WTC11 (cell line): ENCODE data around the gene ARSJ. TPM values are rescaled to one million over a fixed set of nuclear protein-coding genes. Genes with fewer than 3 reads are reported as not detected.
A peak's percentile ranks its signal among the peaks of the same experiment; 100 is the strongest.

Experiments used
- ATAC-seq: fragments of 200-7000 bp; cut with Tn5 transposase; 2 replicates; pipeline ENCODE4 v1.10.0; 2021; ENCODE audit warnings: mild to moderate bottlenecking, moderate library complexity
- CTCF ChIA-PET: fragments of 300-600 bp; sonication (Branson Sonifier 250); formaldehyde crosslinking; loops from one replicate; lab custom pipeline; 2021; ENCODE audit warnings: antibody characterized with exemption; lab: Charles Lee
- POLR2A ChIA-PET: fragments of 350-600 bp; sonication (Branson Sonifier 250); formaldehyde crosslinking; loops from one replicate; lab custom pipeline; 2021; ENCODE audit warnings: antibody characterized with exemption; lab: Charles Lee
- DNase-seq: peaks from one replicate; pipeline ENCODE4 v3.0.0; 2021; ENCODE audit warnings: low spot score
- H3K27ac Mint-ChIP-seq: 2 replicates; pipeline ENCODE4 v1.8.0; 2021; ENCODE audit warnings: mixed read lengths
- H3K27me3 Mint-ChIP-seq: 2 replicates; pipeline ENCODE4 v1.8.0; 2021; ENCODE audit warnings: low read depth, mild to moderate bottlenecking, moderate library complexity, mixed read lengths
- H3K36me3 Mint-ChIP-seq: 2 replicates; pipeline ENCODE4 v1.8.0; 2021; ENCODE audit warnings: mixed read lengths
- H3K4me1 Mint-ChIP-seq: 2 replicates; pipeline ENCODE4 v1.8.0; 2022; ENCODE audit warnings: mixed read lengths
- H3K4me3 Mint-ChIP-seq: 2 replicates; pipeline ENCODE4 v1.8.0; 2021; ENCODE audit warnings: mild to moderate bottlenecking, moderate library complexity, mixed read lengths
- H3K9me3 Mint-ChIP-seq: 2 replicates; pipeline ENCODE4 v1.8.0; 2021; ENCODE audit warnings: mixed read lengths
- EMX1 ChIP-seq: fragments of 250-450 bp; sonication (Bioruptor Pico); IDR thresholded peaks from 2 replicates; pipeline ENCODE4 v1.8.0; 2021; ENCODE audit warnings: mild to moderate bottlenecking
- ESRRA ChIP-seq: sonication (generic); formaldehyde crosslinking; IDR thresholded peaks from 2 replicates; pipeline ENCODE4 v1.8.1; 2022; ENCODE audit warnings: mild to moderate bottlenecking, missing genetic modification reagents, borderline replicate concordance
- FOXJ3 ChIP-seq: sonication (generic); formaldehyde crosslinking; IDR thresholded peaks from 2 replicates; pipeline ENCODE4 v1.9.0; 2021; ENCODE audit warnings: missing genetic modification reagents, mild to moderate bottlenecking, borderline replicate concordance
- GABPB1 ChIP-seq: sonication (generic); formaldehyde crosslinking; IDR thresholded peaks from 2 replicates; pipeline ENCODE4 v1.8.1; 2023; ENCODE audit warnings: mild to moderate bottlenecking, missing genetic modification reagents
- HMGA2 ChIP-seq: fragments of 250-450 bp; sonication (Bioruptor Pico); IDR thresholded peaks from 2 replicates; pipeline ENCODE4 v1.4.0; 2021; ENCODE audit warnings: mild to moderate bottlenecking, moderate library complexity
- RORB ChIP-seq: fragments of 250-450 bp; sonication (Bioruptor Pico); IDR thresholded peaks from 2 replicates; pipeline ENCODE4 v1.9.0; 2021; ENCODE audit warnings: mild to moderate bottlenecking
- SMAD4 ChIP-seq: sonication (generic); formaldehyde crosslinking; IDR thresholded peaks from 2 replicates; pipeline ENCODE4 v1.8.0; 2022; ENCODE audit warnings: mild to moderate bottlenecking, missing genetic modification reagents
- SOX15 ChIP-seq: fragments of 250-450 bp; sonication (Bioruptor Pico); IDR thresholded peaks from 2 replicates; pipeline ENCODE4 v1.9.0; 2021; ENCODE audit warnings: mild to moderate bottlenecking
- SP1 ChIP-seq: sonication (generic); formaldehyde crosslinking; conservative IDR thresholded peaks from 2 replicates; pipeline ENCODE4 v1.8.1; 2022; ENCODE audit warnings: missing genetic modification reagents
- ZNF121 ChIP-seq: sonication (generic); formaldehyde crosslinking; IDR thresholded peaks from 2 replicates; pipeline ENCODE4 v1.8.0; 2023; ENCODE audit warnings: missing genetic modification reagents
- total RNA-seq: library from RNA; stranded (reverse); gene quantifications from 3 replicates; pipeline ENCODE4 v1.2.3, GENCODE V29; 2021
- TF ChIP-seq, protein P1 (sequence below): sonication (generic); formaldehyde crosslinking; IDR thresholded peaks from 2 replicates; pipeline ENCODE4 v1.8.1; 2023; ENCODE audit warnings: mild to moderate bottlenecking, missing genetic modification reagents
- TF ChIP-seq, protein P2 (sequence below): fragments of 250-450 bp; sonication (Bioruptor Pico); IDR thresholded peaks from 2 replicates; pipeline ENCODE4 v2.1.2; 2022; ENCODE audit warnings: mild to moderate bottlenecking, moderate library complexity
- TF ChIP-seq, protein P3 (sequence below): sonication (generic); formaldehyde crosslinking; IDR thresholded peaks from 2 replicates; pipeline ENCODE4 v1.8.1; 2023; ENCODE audit warnings: mild to moderate bottlenecking, missing genetic modification reagents
- TF ChIP-seq, protein P4 (sequence below): sonication (generic); formaldehyde crosslinking; IDR thresholded peaks from 2 replicates; pipeline ENCODE4 v1.8.1; 2023; ENCODE audit warnings: mild to moderate bottlenecking, missing genetic modification reagents, moderate library complexity
- TF ChIP-seq, protein P5 (sequence below): sonication (generic); formaldehyde crosslinking; IDR thresholded peaks from 2 replicates; pipeline ENCODE4 v1.8.0; 2023; ENCODE audit warnings: missing genetic modification reagents
- TF ChIP-seq, protein P6 (sequence below): fragments of 250-450 bp; sonication (Bioruptor Pico); IDR thresholded peaks from 2 replicates; pipeline ENCODE4 v1.9.0; 2021; ENCODE audit warnings: moderate library complexity, mild to moderate bottlenecking, inconsistent platforms, borderline replicate concordance
- TF ChIP-seq, protein P7 (sequence below): sonication (generic); formaldehyde crosslinking; IDR thresholded peaks from 2 replicates; pipeline ENCODE4 v1.8.0; 2022; ENCODE audit warnings: mild to moderate bottlenecking, missing genetic modification reagents

ARSJ gene
- total RNA-seq, 1 experiment from 2014 or later = 6.6 TPM

DNA sequence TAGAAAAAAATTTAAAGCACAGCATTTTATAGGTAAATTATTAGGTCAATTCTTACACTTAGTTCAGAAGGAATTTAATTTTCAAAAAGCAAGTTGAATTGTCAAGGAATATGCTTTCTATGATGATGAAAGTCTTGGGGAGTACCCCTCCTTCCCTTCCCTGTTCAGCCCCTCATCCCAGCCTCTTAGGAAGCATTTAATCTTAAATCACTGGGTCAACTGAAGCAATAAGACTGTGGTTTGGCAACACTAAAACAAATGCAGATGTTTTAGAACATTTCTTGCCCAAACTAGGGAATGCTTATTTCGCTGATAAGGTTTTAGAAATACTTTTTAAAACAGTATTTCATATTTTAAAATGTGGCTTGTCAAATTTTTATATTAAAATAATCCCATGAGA, 19.1 kb upstream of the ARSJ start:
- TF ChIP-seq, protein P1, sequence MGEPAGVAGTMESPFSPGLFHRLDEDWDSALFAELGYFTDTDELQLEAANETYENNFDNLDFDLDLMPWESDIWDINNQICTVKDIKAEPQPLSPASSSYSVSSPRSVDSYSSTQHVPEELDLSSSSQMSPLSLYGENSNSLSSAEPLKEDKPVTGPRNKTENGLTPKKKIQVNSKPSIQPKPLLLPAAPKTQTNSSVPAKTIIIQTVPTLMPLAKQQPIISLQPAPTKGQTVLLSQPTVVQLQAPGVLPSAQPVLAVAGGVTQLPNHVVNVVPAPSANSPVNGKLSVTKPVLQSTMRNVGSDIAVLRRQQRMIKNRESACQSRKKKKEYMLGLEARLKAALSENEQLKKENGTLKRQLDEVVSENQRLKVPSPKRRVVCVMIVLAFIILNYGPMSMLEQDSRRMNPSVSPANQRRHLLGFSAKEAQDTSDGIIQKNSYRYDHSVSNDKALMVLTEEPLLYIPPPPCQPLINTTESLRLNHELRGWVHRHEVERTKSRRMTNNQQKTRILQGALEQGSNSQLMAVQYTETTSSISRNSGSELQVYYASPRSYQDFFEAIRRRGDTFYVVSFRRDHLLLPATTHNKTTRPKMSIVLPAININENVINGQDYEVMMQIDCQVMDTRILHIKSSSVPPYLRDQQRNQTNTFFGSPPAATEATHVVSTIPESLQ (CRISPR knock-in tag) = no peak
- TF ChIP-seq RORB (CRISPR knock-in tag) (no peak), HMGA2 (CRISPR knock-in tag) (no peak), SP1 (CRISPR knock-in tag) (no peak), SMAD4 (no peak), GABPB1 (CRISPR knock-in tag) (no peak), FOXJ3 (CRISPR knock-in tag) (no peak), ZNF121 (no peak)
- TF ChIP-seq, protein P2, sequence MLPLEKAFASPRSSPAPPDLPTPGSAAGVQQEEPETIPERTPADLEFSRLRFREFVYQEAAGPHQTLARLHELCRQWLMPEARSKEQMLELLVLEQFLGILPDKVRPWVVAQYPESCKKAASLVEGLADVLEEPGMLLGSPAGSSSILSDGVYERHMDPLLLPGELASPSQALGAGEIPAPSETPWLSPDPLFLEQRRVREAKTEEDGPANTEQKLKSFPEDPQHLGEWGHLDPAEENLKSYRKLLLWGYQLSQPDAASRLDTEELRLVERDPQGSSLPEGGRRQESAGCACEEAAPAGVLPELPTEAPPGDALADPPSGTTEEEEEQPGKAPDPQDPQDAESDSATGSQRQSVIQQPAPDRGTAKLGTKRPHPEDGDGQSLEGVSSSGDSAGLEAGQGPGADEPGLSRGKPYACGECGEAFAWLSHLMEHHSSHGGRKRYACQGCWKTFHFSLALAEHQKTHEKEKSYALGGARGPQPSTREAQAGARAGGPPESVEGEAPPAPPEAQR (CRISPR knock-in tag) = no peak
- TF ChIP-seq, protein P3, sequence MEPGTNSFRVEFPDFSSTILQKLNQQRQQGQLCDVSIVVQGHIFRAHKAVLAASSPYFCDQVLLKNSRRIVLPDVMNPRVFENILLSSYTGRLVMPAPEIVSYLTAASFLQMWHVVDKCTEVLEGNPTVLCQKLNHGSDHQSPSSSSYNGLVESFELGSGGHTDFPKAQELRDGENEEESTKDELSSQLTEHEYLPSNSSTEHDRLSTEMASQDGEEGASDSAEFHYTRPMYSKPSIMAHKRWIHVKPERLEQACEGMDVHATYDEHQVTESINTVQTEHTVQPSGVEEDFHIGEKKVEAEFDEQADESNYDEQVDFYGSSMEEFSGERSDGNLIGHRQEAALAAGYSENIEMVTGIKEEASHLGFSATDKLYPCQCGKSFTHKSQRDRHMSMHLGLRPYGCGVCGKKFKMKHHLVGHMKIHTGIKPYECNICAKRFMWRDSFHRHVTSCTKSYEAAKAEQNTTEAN (CRISPR knock-in tag) = no peak
- TF ChIP-seq, protein P4, sequence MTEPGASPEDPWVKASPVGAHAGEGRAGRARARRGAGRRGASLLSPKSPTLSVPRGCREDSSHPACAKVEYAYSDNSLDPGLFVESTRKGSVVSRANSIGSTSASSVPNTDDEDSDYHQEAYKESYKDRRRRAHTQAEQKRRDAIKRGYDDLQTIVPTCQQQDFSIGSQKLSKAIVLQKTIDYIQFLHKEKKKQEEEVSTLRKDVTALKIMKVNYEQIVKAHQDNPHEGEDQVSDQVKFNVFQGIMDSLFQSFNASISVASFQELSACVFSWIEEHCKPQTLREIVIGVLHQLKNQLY (CRISPR knock-in tag) = no peak
- TF ChIP-seq, all 79 proteins: peak for 0
- DNase-seq (no peak), ATAC-seq (no peak)
- Mint-ChIP-seq H3K4me3 (no peak overlapping the region), H3K27ac (no peak overlapping the region), H3K4me1 (peaks cover 24% of the 10 kb centered on the region), H3K27me3 (no peaks in the 10 kb centered on the region), H3K9me3 (no peaks in the 10 kb centered on the region), H3K36me3 (no peaks in the 10 kb centered on the region)
- ChIA-PET CTCF (no interaction called here), POLR2A (no interaction called here)

DNA sequence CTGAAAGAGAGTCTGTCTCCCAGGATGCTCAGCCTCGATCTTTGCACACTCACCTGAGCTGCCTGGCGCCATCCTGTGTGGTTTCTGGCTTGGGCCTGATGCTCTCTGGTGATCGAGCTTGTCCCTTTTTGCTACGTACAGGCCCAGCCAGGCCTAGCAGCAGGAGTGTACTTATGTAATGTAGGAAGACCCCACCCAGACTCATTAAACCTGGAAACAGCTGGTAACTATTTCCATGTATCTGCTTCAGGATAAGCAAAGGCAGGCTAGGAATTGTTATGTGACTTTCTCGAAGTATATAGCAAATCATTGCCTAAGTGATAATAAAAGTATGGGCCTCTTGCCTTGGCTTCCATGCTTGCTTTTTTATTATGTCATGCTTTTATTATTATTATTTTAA, 18.6 kb upstream of the ARSJ start:
- ChIA-PET CTCF (no interaction called here), POLR2A (interaction anchor here (1.0 kb wide), 1 partner anchor 24 kb away, joined by 3 read pairs; no protein-coding TSS in a partner anchor)
- peaks cover 24% of the 10 kb centered on the region for H3K4me1 Mint-ChIP-seq
- TF ChIP-seq SOX15 (CRISPR knock-in tag) = no peak
- TF ChIP-seq, protein P4 (CRISPR knock-in tag) = no peak
- H3K4me3 Mint-ChIP-seq = no peak overlapping the region
- H3K9me3 Mint-ChIP-seq = no peaks in the 10 kb centered on the region
- no peaks in the 10 kb centered on the region for H3K27me3 Mint-ChIP-seq
- ATAC-seq (peak; percentile 65), DNase-seq (no peak)
- H3K36me3 Mint-ChIP-seq = no peaks in the 10 kb centered on the region
- peak overlapping the region; percentile 21; the same call in 1 of the 2 replicates for H3K27ac Mint-ChIP-seq

DNA sequence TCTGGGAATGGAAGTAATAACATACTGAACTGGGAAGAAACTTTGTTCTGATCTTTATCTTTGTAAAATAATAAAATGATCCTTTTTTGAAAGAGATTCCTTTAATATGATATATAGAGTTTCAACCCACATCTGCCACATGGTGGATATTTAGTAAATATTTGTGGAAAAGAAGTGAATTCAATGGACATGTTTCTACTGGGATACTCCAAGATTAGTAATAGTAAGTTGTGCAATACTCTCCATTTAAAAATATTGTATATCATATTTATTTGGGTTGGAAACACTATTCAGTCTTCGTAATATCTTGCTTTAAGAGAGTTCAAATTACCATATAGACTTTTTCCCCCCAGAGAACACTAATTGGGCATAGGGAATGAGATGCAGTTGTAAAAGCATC, 17.8 kb upstream of the ARSJ start:
- no peak for ATAC-seq
- H3K4me1 Mint-ChIP-seq = peaks cover 20% of the 10 kb centered on the region
- ChIA-PET CTCF (no interaction called here), POLR2A (interaction anchor here (1.0 kb wide), 1 partner anchor 24 kb away, joined by 3 read pairs; no protein-coding TSS in a partner anchor)
- H3K27ac Mint-ChIP-seq = no peak overlapping the region
- no peak for DNase-seq
- no peaks in the 10 kb centered on the region for H3K36me3 Mint-ChIP-seq
- TF ChIP-seq, protein P5, sequence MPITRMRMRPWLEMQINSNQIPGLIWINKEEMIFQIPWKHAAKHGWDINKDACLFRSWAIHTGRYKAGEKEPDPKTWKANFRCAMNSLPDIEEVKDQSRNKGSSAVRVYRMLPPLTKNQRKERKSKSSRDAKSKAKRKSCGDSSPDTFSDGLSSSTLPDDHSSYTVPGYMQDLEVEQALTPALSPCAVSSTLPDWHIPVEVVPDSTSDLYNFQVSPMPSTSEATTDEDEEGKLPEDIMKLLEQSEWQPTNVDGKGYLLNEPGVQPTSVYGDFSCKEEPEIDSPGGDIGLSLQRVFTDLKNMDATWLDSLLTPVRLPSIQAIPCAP (CRISPR knock-in tag) = no peak
- TF ChIP-seq, protein P4 (CRISPR knock-in tag) = no peak
- TF ChIP-seq EMX1 = no peak
- TF ChIP-seq, protein P6, sequence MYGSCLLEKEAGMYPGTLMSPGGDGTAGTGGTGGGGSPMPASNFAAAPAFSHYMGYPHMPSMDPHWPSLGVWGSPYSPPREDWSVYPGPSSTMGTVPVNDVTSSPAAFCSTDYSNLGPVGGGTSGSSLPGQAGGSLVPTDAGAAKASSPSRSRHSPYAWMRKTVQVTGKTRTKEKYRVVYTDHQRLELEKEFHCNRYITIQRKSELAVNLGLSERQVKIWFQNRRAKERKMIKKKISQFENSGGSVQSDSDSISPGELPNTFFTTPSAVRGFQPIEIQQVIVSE = no peak
- TF ChIP-seq, protein P7, sequence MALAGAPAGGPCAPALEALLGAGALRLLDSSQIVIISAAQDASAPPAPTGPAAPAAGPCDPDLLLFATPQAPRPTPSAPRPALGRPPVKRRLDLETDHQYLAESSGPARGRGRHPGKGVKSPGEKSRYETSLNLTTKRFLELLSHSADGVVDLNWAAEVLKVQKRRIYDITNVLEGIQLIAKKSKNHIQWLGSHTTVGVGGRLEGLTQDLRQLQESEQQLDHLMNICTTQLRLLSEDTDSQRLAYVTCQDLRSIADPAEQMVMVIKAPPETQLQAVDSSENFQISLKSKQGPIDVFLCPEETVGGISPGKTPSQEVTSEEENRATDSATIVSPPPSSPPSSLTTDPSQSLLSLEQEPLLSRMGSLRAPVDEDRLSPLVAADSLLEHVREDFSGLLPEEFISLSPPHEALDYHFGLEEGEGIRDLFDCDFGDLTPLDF (CRISPR knock-in tag) = no peak
- no peak for TF ChIP-seq ESRRA
- H3K27me3 Mint-ChIP-seq = no peaks in the 10 kb centered on the region
- H3K4me3 Mint-ChIP-seq = no peak overlapping the region
- H3K9me3 Mint-ChIP-seq = no peaks in the 10 kb centered on the region
